H1 (cell line): ENCODE results near the gene CPA4. TPM values are rescaled to one million over a fixed set of nuclear protein-coding genes. Genes with fewer than 3 reads are reported as not detected.
A peak's percentile ranks its signal among the peaks of the same experiment; 100 is the strongest.

Experiments
- CTCF ChIA-PET: fragments of 300-600 bp; sonication (Branson Sonifier 250); formaldehyde crosslinking; loops from one replicate; lab custom pipeline; 2021; ENCODE audit not compliant: partially characterized antibody; lab: Charles Lee
- POLR2A ChIA-PET: fragments of 300-600 bp; sonication (Branson Sonifier 250); formaldehyde crosslinking; loops from one replicate; lab custom pipeline; 2021; ENCODE audit warnings: inconsistent platforms; ENCODE audit not compliant: partially characterized antibody; lab: Charles Lee
- DNase-seq, 2 experiments: peaks; one replicate each; pipeline versions ENCODE4 v3.0.0 to v3.0.0-alpha.2; 2010 to 2022; ENCODE audit warnings: low spot score in 2 of 2, low read depth in 1 of 2, mixed read lengths in 1 of 2
- FAIRE-seq: peaks from 2 replicates; lab custom pipeline; 2011; peaks lifted over from hg19 to GRCh38; lab: Jason Lieb, UNC
- H2AFZ ChIP-seq: 2 replicates; pipeline ENCODE4 v1.8.1; 2012; ENCODE audit warnings: low read length, inconsistent platforms
- H2AK5ac ChIP-seq: 2 replicates; pipeline ENCODE4 v1.6.1; 2013; ENCODE audit warnings: low read depth, low read length
- H2BK120ac ChIP-seq: replicated peaks from 2 replicates; pipeline ENCODE3; 2013; ENCODE audit warnings: low read depth, low read length, inconsistent platforms
- H2BK12ac ChIP-seq: 2 replicates; pipeline ENCODE4 v1.6.1; 2013; ENCODE audit warnings: low read depth, low read length
- H2BK15ac ChIP-seq: 2 replicates; pipeline ENCODE4 v1.6.1; 2013; ENCODE audit warnings: low read length
- H2BK20ac ChIP-seq: 2 replicates; pipeline ENCODE4 v1.6.1; 2013; ENCODE audit warnings: low read length
- H2BK5ac ChIP-seq: 2 replicates; pipeline ENCODE4 v1.6.1; 2013; ENCODE audit warnings: low read depth, low read length
- H3K14ac ChIP-seq: 2 replicates; pipeline ENCODE4 v1.6.1; 2013; ENCODE audit warnings: inconsistent platforms; ENCODE audit not compliant: insufficient read length
- H3K18ac ChIP-seq: 2 replicates; pipeline ENCODE4 v1.6.1; 2013; ENCODE audit warnings: low read length; ENCODE audit errors: extremely low read depth
- H3K23ac ChIP-seq: 2 replicates; pipeline ENCODE4 v1.6.1; 2013; ENCODE audit warnings: inconsistent platforms; ENCODE audit not compliant: insufficient read length
- H3K23me2 ChIP-seq: 2 replicates; pipeline ENCODE4 v1.6.1; 2013; ENCODE audit warnings: low read depth, low read length
- H3K27ac ChIP-seq: 2 replicates; pipeline ENCODE4 v1.6.1; 2011; ENCODE audit warnings: low read depth, low read length, inconsistent platforms
- H3K27me3 ChIP-seq, 4 experiments: replicated peaks in 1 of 4; 1 replicate in 1 of 4; 2 replicates in 3 of 4; pipeline versions ENCODE4 v1.6.1 to v1.8.1; 2011 to 2013; ENCODE audit warnings: low read length in 3 of 4, mild to moderate bottlenecking in 3 of 4, inconsistent platforms in 2 of 4, mixed read lengths in 2 of 4, moderate library complexity in 1 of 4; ENCODE audit not compliant: control insufficient read depth in 3 of 4, insufficient read depth in 3 of 4; ENCODE audit errors: extremely low read depth in 1 of 4
- H3K36me3 ChIP-seq, 4 experiments: 2 replicates each; pipeline versions ENCODE4 v1.6.1 to v1.8.1; 2011 to 2013; ENCODE audit warnings: mild to moderate bottlenecking in 4 of 4, low read length in 3 of 4, moderate library complexity in 2 of 4, control low read depth in 1 of 4, inconsistent platforms in 1 of 4; ENCODE audit not compliant: insufficient read depth in 4 of 4, control insufficient read depth in 2 of 4
- H3K4ac ChIP-seq: replicated peaks from 2 replicates; pipeline ENCODE3; 2013; ENCODE audit warnings: low read length, low read depth, mixed read lengths, inconsistent platforms; ENCODE audit not compliant: insufficient read length
- H3K4me1 ChIP-seq, 4 experiments: replicated peaks in 1 of 4; 1 replicate in 1 of 4; 2 replicates in 3 of 4; pipeline versions ENCODE4 v1.6.1 to v1.8.1; 2011 to 2013; ENCODE audit warnings: low read length in 3 of 4, inconsistent platforms in 2 of 4, mixed read lengths in 1 of 4; ENCODE audit not compliant: insufficient read depth in 4 of 4, control insufficient read depth in 3 of 4
- H3K4me2 ChIP-seq, 2 experiments: 2 replicates each; pipeline versions ENCODE4 v1.6.1 to v1.8.1; 2011 to 2013; ENCODE audit warnings: low read depth in 2 of 2, low read length in 2 of 2, control low read depth in 1 of 2, inconsistent platforms in 1 of 2, mild to moderate bottlenecking in 1 of 2; ENCODE audit not compliant: insufficient read depth in 1 of 2
- H3K4me3 ChIP-seq, 4 experiments: fragments of 200-600, 300-600 bp in 1 of 4; sonication (generic), shearing (Covaris generic), sonication (Bioruptor Twin) in 1 of 4; 2 replicates each; pipeline versions ENCODE4 v1.5.1 to v1.8.1; 2011 to 2016; ENCODE audit warnings: low read length in 4 of 4, low read depth in 3 of 4, control low read depth in 2 of 4, inconsistent platforms in 2 of 4, mild to moderate bottlenecking in 2 of 4, mixed read lengths in 1 of 4, moderate library complexity in 1 of 4; ENCODE audit not compliant: insufficient read depth in 2 of 4; ENCODE audit errors: extremely low read depth in 1 of 4
- H3K56ac ChIP-seq: replicated peaks from 2 replicates; pipeline ENCODE3; 2013; ENCODE audit warnings: low read depth, mild to moderate bottlenecking, mixed read lengths, low read length, inconsistent platforms; ENCODE audit not compliant: insufficient read length
- H3K79me1 ChIP-seq: 2 replicates; pipeline ENCODE4 v1.6.1; 2013; ENCODE audit warnings: low read depth, low read length, control low read depth
- H3K79me2 ChIP-seq, 2 experiments: 2 replicates each; pipeline versions ENCODE4 v1.6.1 to v1.8.1; 2012 to 2013; ENCODE audit warnings: low read length in 2 of 2, mild to moderate bottlenecking in 2 of 2, inconsistent platforms in 1 of 2; ENCODE audit not compliant: insufficient read depth in 2 of 2, control insufficient read depth in 1 of 2
- H3K9ac ChIP-seq, 4 experiments: replicated peaks in 1 of 4; 1 replicate in 1 of 4; 2 replicates in 3 of 4; pipeline versions ENCODE4 v1.6.1 to v1.8.1; 2011 to 2013; ENCODE audit warnings: low read depth in 3 of 4, low read length in 3 of 4, control low read depth in 2 of 4, mild to moderate bottlenecking in 2 of 4, moderate library complexity in 2 of 4, inconsistent platforms in 1 of 4; ENCODE audit errors: extremely low read depth in 1 of 4
- H3K9me3 ChIP-seq, 2 experiments: 2 replicates each; pipeline versions ENCODE4 v1.6.1 to v1.8.1; 2012 to 2013; ENCODE audit warnings: mild to moderate bottlenecking in 2 of 2, moderate library complexity in 2 of 2, control low read depth in 1 of 2, inconsistent platforms in 1 of 2, low read depth in 1 of 2, low read length in 1 of 2, mixed read lengths in 1 of 2; ENCODE audit not compliant: insufficient read depth in 2 of 2
- H4K20me1 ChIP-seq, 2 experiments: replicated peaks in 1 of 2; 2 replicates each; pipeline versions ENCODE3 to v1.8.1; 2011 to 2013; ENCODE audit warnings: inconsistent platforms in 2 of 2, low read length in 2 of 2, mild to moderate bottlenecking in 1 of 2; ENCODE audit not compliant: insufficient read depth in 2 of 2, control insufficient read depth in 1 of 2
- H4K5ac ChIP-seq: 2 replicates; pipeline ENCODE4 v1.6.1; 2013; ENCODE audit warnings: low read length, low read depth, mixed read lengths, inconsistent platforms; ENCODE audit not compliant: insufficient read length
- H4K8ac ChIP-seq: 2 replicates; pipeline ENCODE4 v1.8.0; 2013; ENCODE audit warnings: mild to moderate bottlenecking, moderate library complexity, low read length, inconsistent platforms; ENCODE audit not compliant: insufficient read depth; ENCODE audit errors: extremely low read depth
- H4K91ac ChIP-seq: replicated peaks from 2 replicates; pipeline ENCODE3; 2013; ENCODE audit warnings: low read length, mixed read lengths, inconsistent platforms; ENCODE audit not compliant: insufficient read length
- CTBP2 ChIP-seq: IDR thresholded peaks from 2 replicates; pipeline ENCODE4 v1.7.0; 2011; ENCODE audit warnings: borderline replicate concordance, mild to moderate bottlenecking, moderate library complexity, mixed read lengths, low read length; ENCODE audit not compliant: insufficient read depth, insufficient read length
- EGR1 ChIP-seq: IDR thresholded peaks from 2 replicates; pipeline ENCODE4 v1.6.1; 2011; ENCODE audit warnings: low read depth, low read length, borderline replicate concordance
- EP300 ChIP-seq, 2 experiments: IDR thresholded peaks; 1 replicate in 1 of 2; 2 replicates in 1 of 2; pipeline ENCODE4 v1.6.1; 2011 to 2012; ENCODE audit warnings: low read depth in 2 of 2, low read length in 2 of 2, mild to moderate bottlenecking in 2 of 2, borderline replicate concordance in 1 of 2, inconsistent platforms in 1 of 2, moderate library complexity in 1 of 2
- GTF2F1 ChIP-seq: IDR thresholded peaks from 2 replicates; pipeline ENCODE4 v1.6.1; 2012; ENCODE audit warnings: low read depth, low read length, improper control_type of control experiment, borderline replicate concordance
- RBBP5 ChIP-seq: IDR thresholded peaks from 2 replicates; pipeline ENCODE4 v1.7.1; 2012; ENCODE audit warnings: low read depth, mild to moderate bottlenecking, inconsistent platforms, low read length, moderate library complexity, borderline replicate concordance
- RFX5 ChIP-seq: IDR thresholded peaks from 2 replicates; pipeline ENCODE4 v1.6.1; 2011; ENCODE audit warnings: low read depth, low read length, improper control_type of control experiment, borderline replicate concordance
- RXRA ChIP-seq: IDR thresholded peaks from 2 replicates; pipeline ENCODE4 v1.6.1; 2011; ENCODE audit warnings: low read depth, mild to moderate bottlenecking, low read length, moderate library complexity; ENCODE audit not compliant: insufficient read depth
- SIRT6 ChIP-seq: IDR thresholded peaks from one replicate; pipeline ENCODE4 v1.7.1; 2012; ENCODE audit warnings: low read length, inconsistent platforms
- SIX5 ChIP-seq: IDR thresholded peaks from 2 replicates; pipeline ENCODE4 v1.6.1; 2011; ENCODE audit warnings: mild to moderate bottlenecking, low read depth, low read length
- SRF ChIP-seq: IDR thresholded peaks from 2 replicates; pipeline ENCODE4 v1.6.1; 2011; ENCODE audit warnings: mild to moderate bottlenecking, low read depth, low read length, moderate library complexity
- WGBS, 2 experiments: shearing (Covaris generic) in 1 of 2; methylation state at CpG; one replicate each; pipeline versions ENCODE4 v1.1.6 to v1.1.7; 2013 to 2015; ENCODE audit warnings: low lambda C conversion rate in 2 of 2, mixed read lengths in 2 of 2, inconsistent platforms in 1 of 2, low coverage in 1 of 2, missing lambda C conversion rate in 1 of 2; ENCODE audit not compliant: insufficient replicate concordance in 2 of 2, insufficient coverage in 1 of 2, insufficient read length in 1 of 2; ENCODE audit errors: extremely low coverage in 1 of 2, missing lambda C conversion rate in 1 of 2; 5-methylcytosine and 5-hydroxymethylcytosine counted together
- polyA plus RNA-seq, 7 experiments: library from polyadenylated mRNA; depleted of rRNA in 3 of 7; stranded (reverse) in 5 of 7; unstranded in 2 of 7; fragments of >200 nt in 5 of 7; fragments of 200-250 nt in 2 of 7; gene quantifications; 1 replicate in 5 of 7; 2 replicates in 1 of 7; 4 replicates in 1 of 7; pipeline versions ENCODE4 v1.2.1 to v1.2.3, GENCODE V29; 2011 to 2013; ENCODE audit warnings: missing spikeins in 2 of 7, mixed read lengths in 2 of 7
- total RNA-seq: library from RNA; stranded (reverse); fragmentation: NEBNext Ultra II Directional; extraction: Animal tissue kit (Norgen Biotek cat#: 25700); gene quantifications from 2 replicates; pipeline ENCODE4 v1.2.1, GENCODE V29; 2021

Gene CPA4
- total and polyA plus RNA-seq, 2 of the 8 experiments (the other 6 are each of a cell fraction or from before 2014, with no cell fraction given): 0.03 TPM; not detected in 1

- Histone ChIP-seq H3K14ac (no peak overlapping the region), H2BK12ac (peak overlapping the region; percentile 78), H4K20me1 (no peaks in the 10 kb centered on the region), H3K36me3 (no peaks in the 10 kb centered on the region), H3K23me2 (no peaks in the 10 kb centered on the region; the same call in 1 of the 2 replicates), H4K91ac (peak overlapping the region; percentile 90), H4K5ac (peak overlapping the region; percentile 81), H3K23ac (no peak overlapping the region), H3K9ac (peak overlapping the region in 3 of 4 experiments; percentile 52 to 82 (median 78); a peak in 6 of 7 replicates), H3K79me2 (no peaks in the 10 kb centered on the region), H2BK20ac (peak overlapping the region; percentile 13; the same call in 1 of the 2 replicates), H3K4me1 (peaks cover 6 to 27% (median 17%) of the 10 kb centered on the region in 4 experiments), H2BK120ac (peak overlapping the region; percentile 1), H2BK15ac (peak overlapping the region; percentile 20; the same call in 1 of the 2 replicates), H3K18ac (peak overlapping the region; percentile 97), H3K9me3 (no peaks in the 10 kb centered on the region), H3K4ac (peak overlapping the region; percentile 2), H3K79me1 (no peaks in the 10 kb centered on the region), H3K27me3 (no peaks in the 10 kb centered on the region), H3K4me2 (peak overlapping the region; percentile 63 to 77), H3K56ac (peak overlapping the region; percentile 56), H2AFZ (no peak overlapping the region), H4K8ac (peak overlapping the region; percentile 98; the same call in 1 of the 2 replicates), H3K4me3 (peak overlapping the region; percentile 1 to 54 (median 21); a peak in 6 of 8 replicates), H2BK5ac (peak overlapping the region; percentile 87), H2AK5ac (peak overlapping the region; percentile 44; the same call in 1 of the 2 replicates), H3K27ac (peak overlapping the region; percentile 96)
- CTCF ChIA-PET: interaction anchor here (0.6 to 2.5 kb wide), 12 partner anchors 9 to 230 kb away, joined by 3 to 10 read pairs (median 4); no protein-coding TSS in a partner anchor
- FAIRE-seq: no peak
- peak; percentile 67 to 84 for DNase-seq
- POLR2A ChIA-PET: interaction anchor here (0.6 to 3.9 kb wide), 20 partner anchors 8 to 460 kb away, joined by 3 to 23 read pairs (median 4); partner anchors contain the start of genes KLHDC10 and TMEM209
- 13% methylated on average over 14 of the region's 25 CpGs; no CpG with 5 or more reads in 1 of the 2 experiments for WGBS, 2 experiments
- TF ChIP-seq EGR1 (peak; percentile 48; the same call in 1 of the 2 replicates), RBBP5 (0 out of 2 replicates have a peak, but pooled peaks have one; percentile 35), GTF2F1 (no peak), RXRA (no peak), EP300 (IDR thresholded peaks at IDR 0.05; ENCODE audit: borderline replicate concordance in 1 of 2, low read depth in 2 of 2, low read length in 2 of 2) (peak in 1 of 2 experiments; percentile 84; a peak in 1 of 3 replicates), SRF (no peak), SIX5 (no peak), CTBP2 (no peak), RFX5 (no peak), SIRT6 (no peak)
Measured at GRCh38 chr7:130273081-130273932, 19.7 kb upstream of the CPA4 start.
